GM12864 (cell line): ENCODE data around the gene ZSWIM6.

Source experiments
- DNase-seq: peaks from one replicate; pipeline ENCODE4 v3.0.0-alpha.2; 2011; ENCODE audit warnings: low read depth
- H3K4me3 ChIP-seq: 2 replicates; pipeline ENCODE4 v1.5.1; 2011; ENCODE audit warnings: mild to moderate bottlenecking, low read depth, low read length, control low read depth
- CTCF ChIP-seq: IDR thresholded peaks from 2 replicates; pipeline ENCODE4 v1.5.1; 2011; ENCODE audit warnings: low read depth, mild to moderate bottlenecking, moderate library complexity, low read length, control low read depth, inconsistent platforms; ENCODE audit errors: missing control alignments

The ZSWIM6 gene

GRCh38 chr5:61449804-61450492 lies 117.9 kb downstream of the ZSWIM6 start:
- DNase-seq, result no peak
- no peak for TF ChIP-seq CTCF
- no peak overlapping the region for H3K4me3 ChIP-seq

GRCh38 chr5:61450493-61451279 lies 118.6 kb downstream of the ZSWIM6 start:
- no peak for DNase-seq
- TF ChIP-seq CTCF, result no peak
- no peak overlapping the region for H3K4me3 ChIP-seq

- no peak overlapping the region for H3K4me3 ChIP-seq
- no peak for TF ChIP-seq CTCF
- DNase-seq, result no peak
These were observed 123.3 kb downstream of the ZSWIM6 start for GRCh38 chr5:61455179-61456006.

- no peak for TF ChIP-seq CTCF
- no peak overlapping the region for H3K4me3 ChIP-seq
- no peak for DNase-seq
These were observed 128.4 kb downstream of the ZSWIM6 start for GRCh38 chr5:61460471-61460870.

GRCh38 chr5:61461417-61461816 lies 129.4 kb downstream of the ZSWIM6 start:
- no peak for DNase-seq
- H3K4me3 ChIP-seq, result no peak overlapping the region
- no peak for TF ChIP-seq CTCF

- TF ChIP-seq CTCF, result no peak
- DNase-seq, result no peak
These were observed 129.9 kb downstream of the ZSWIM6 start for GRCh38 chr5:61461926-61462325.

More at GRCh38 chr5:61461926-61462325, 129.9 kb downstream of the ZSWIM6 start:
- H3K4me3 ChIP-seq, result no peak overlapping the region
